NCI-H1417 (cell line): ENCODE data around the gene NSFL1C.
"Not testable (repeated sequence)": the region's sequence is repeated elsewhere in the genome, so short reads cannot be mapped to it uniquely, and the experiment has no call there.

Experiments used
- DNase-seq, 3 experiments: peaks; one replicate each; lab custom pipeline; 2025; lab: John Stamatoyannopoulos, UW

The NSFL1C gene

GRCh38 chr20:1466211-1467081 lies at the start of gene NSFL1C:
Gene NSFL1C (minus strand): TSS chr20:1466849. CDS start chr20:1466824, 25 bp downstream.
- peak; percentile 97 to 98 (median 98) for DNase-seq

GRCh38 chr20:1513801-1514200 lies 47.2 kb upstream of the NSFL1C start:
- no peak for DNase-seq

- DNase-seq, result peak in 1 of 3 experiments; percentile 56
Measured at GRCh38 chr20:1509237-1509636, 42.6 kb upstream of the NSFL1C start.

GRCh38 chr20:1508574-1508973 lies 41.9 kb upstream of the NSFL1C start:
- DNase-seq, result no peak

- DNase-seq, result no peak
Measured at GRCh38 chr20:1507276-1507675, 40.6 kb upstream of the NSFL1C start.

GRCh38 chr20:1505871-1506270 lies 39.2 kb upstream of the NSFL1C start:
- DNase-seq, result no peak

- DNase-seq, result no peak
Measured at GRCh38 chr20:1505361-1505760, 38.7 kb upstream of the NSFL1C start.

GRCh38 chr20:1503564-1504227 lies 37.0 kb upstream of the NSFL1C start:
- DNase-seq, result peak; percentile 62 to 88 (median 72)

GRCh38 chr20:1500496-1500895 lies 33.8 kb upstream of the NSFL1C start:
- peak in 1 of 3 experiments; percentile 12 for DNase-seq

- no peak for DNase-seq
Measured at GRCh38 chr20:1499528-1500420, 33.1 kb upstream of the NSFL1C start.

GRCh38 chr20:1497371-1497770 lies 30.7 kb upstream of the NSFL1C start:
- DNase-seq, result not testable (repeated sequence)

GRCh38 chr20:1496930-1497329 lies 30.3 kb upstream of the NSFL1C start:
- no peak for DNase-seq

- DNase-seq, result peak in 1 of 3 experiments; percentile 13
Measured at GRCh38 chr20:1494436-1494835, 27.8 kb upstream of the NSFL1C start.

- no peak for DNase-seq
Measured at GRCh38 chr20:1493536-1493935, 26.9 kb upstream of the NSFL1C start.

- no peak for DNase-seq
Measured at GRCh38 chr20:1491860-1492642, 25.4 kb upstream of the NSFL1C start.

GRCh38 chr20:1491281-1491840 lies 24.7 kb upstream of the NSFL1C start, which contains the start of gene SIRPB2:
Gene SIRPB2 (minus strand): TSS chr20:1491420. CDS start chr20:1491359, 61 bp downstream.
- DNase-seq, result no peak

- DNase-seq, result no peak
Measured at GRCh38 chr20:1490643-1491195, 24.1 kb upstream of the NSFL1C start.

GRCh38 chr20:1489764-1490436 lies 23.3 kb upstream of the NSFL1C start:
- DNase-seq, result no peak

GRCh38 chr20:1489325-1489724 lies 22.7 kb upstream of the NSFL1C start:
- no peak for DNase-seq

GRCh38 chr20:1486566-1486965 lies 19.9 kb upstream of the NSFL1C start:
- DNase-seq, result no peak
